H1 (cell line): Measurements from ENCODE around the gene PRR33. TPM values are rescaled to one million over a fixed set of nuclear protein-coding genes. Genes with fewer than 3 reads are reported as not detected.

Experiments
- SRF ChIP-seq: IDR thresholded peaks from 2 replicates; pipeline ENCODE4 v1.6.1; 2011; ENCODE audit warnings: mild to moderate bottlenecking, low read depth, low read length, moderate library complexity
- polyA plus RNA-seq, 7 experiments: library from polyadenylated mRNA; depleted of rRNA in 3 of 7; stranded (reverse) in 5 of 7; unstranded in 2 of 7; fragments of >200 nt in 5 of 7; fragments of 200-250 nt in 2 of 7; gene quantifications; 1 replicate in 5 of 7; 2 replicates in 1 of 7; 4 replicates in 1 of 7; pipeline versions ENCODE4 v1.2.1 to v1.2.3, GENCODE V29; 2011 to 2013; ENCODE audit warnings: missing spikeins in 2 of 7, mixed read lengths in 2 of 7
- total RNA-seq: library from RNA; stranded (reverse); fragmentation: NEBNext Ultra II Directional; extraction: Animal tissue kit (Norgen Biotek cat#: 25700); gene quantifications from 2 replicates; pipeline ENCODE4 v1.2.1, GENCODE V29; 2021

PRR33 gene
- total and polyA plus RNA-seq, 2 of the 8 experiments (the other 6 are each of a cell fraction or from before 2014, with no cell fraction given) = 0.02 TPM; not detected in 1

GRCh38 chr11:1879342-1879940 lies 12.3 kb downstream of the PRR33 start (continued):
- no peak for TF ChIP-seq SRF
